HepG2 (cell line): ENCODE measurements around the gene CELF4. TPM values are rescaled to one million over a fixed set of nuclear protein-coding genes. Genes with fewer than 3 reads are reported as not detected.

Experiments used
- CEBPB ChIP-seq: IDR thresholded peaks from 2 replicates; pipeline ENCODE4 v1.6.1; 2011; ENCODE audit warnings: low read depth, low read length, improper control_type of control experiment, borderline replicate concordance
- FIP1L1 ChIP-seq: fragments of 200-400 bp; formaldehyde crosslinking; IDR thresholded peaks from 2 replicates; pipeline ENCODE4 v1.6.1; 2018; ENCODE audit warnings: low read depth, mild to moderate bottlenecking, low read length, moderate library complexity, borderline replicate concordance; ENCODE audit not compliant: insufficient read depth
- FOSL2 ChIP-seq: sonication (generic); formaldehyde crosslinking; IDR thresholded peaks from 2 replicates; pipeline ENCODE4 v1.4.0; 2020; ENCODE audit warnings: missing genetic modification reagents
- MAFG ChIP-seq: sonication (generic); formaldehyde crosslinking; IDR thresholded peaks from 2 replicates; pipeline ENCODE4 v1.5.1; 2020; ENCODE audit warnings: mild to moderate bottlenecking, missing genetic modification reagents
- PATZ1 ChIP-seq: sonication (generic); formaldehyde crosslinking; IDR thresholded peaks from 2 replicates; pipeline ENCODE4 v1.4.0; 2020; ENCODE audit warnings: missing genetic modification reagents
- PCBP2 ChIP-seq: fragments of 200-400 bp; formaldehyde crosslinking; optimal IDR thresholded peaks from 2 replicates; pipeline ENCODE3; 2018; ENCODE audit warnings: low read length, low read depth; ENCODE audit not compliant: poor library complexity, severe bottlenecking
- REPIN1 ChIP-seq: sonication (generic); formaldehyde crosslinking; IDR thresholded peaks from 2 replicates; pipeline ENCODE4 v1.8.0; 2022; ENCODE audit warnings: missing genetic modification reagents, low read depth, mild to moderate bottlenecking, borderline replicate concordance
- RFXAP ChIP-seq: sonication (generic); formaldehyde crosslinking; IDR thresholded peaks from 2 replicates; pipeline ENCODE4 v1.4.0; 2020; ENCODE audit warnings: missing genetic modification reagents, borderline replicate concordance
- TARDBP ChIP-seq: sonication (generic); formaldehyde crosslinking; IDR thresholded peaks from 2 replicates; pipeline ENCODE4 v1.8.0; 2022; ENCODE audit warnings: mild to moderate bottlenecking, missing genetic modification reagents
- TFDP1 ChIP-seq: IDR thresholded peaks from 2 replicates; pipeline ENCODE4 v1.6.1; 2016; ENCODE audit warnings: missing compliant biosample characterization, missing genetic modification reagents, borderline replicate concordance
- ZBTB26 ChIP-seq: IDR thresholded peaks from 2 replicates; pipeline ENCODE4 v1.6.1; 2016; ENCODE audit warnings: missing compliant biosample characterization, missing genetic modification reagents, borderline replicate concordance
- ZHX2 ChIP-seq, 2 experiments: sonication (generic) in 1 of 2; formaldehyde crosslinking in 1 of 2; IDR thresholded peaks; 2 replicates each; pipeline versions ENCODE4 v1.6.1 to v1.9.0; 2014 to 2022; ENCODE audit warnings: antibody characterized with exemption in 1 of 2, borderline replicate concordance in 1 of 2, inconsistent platforms in 1 of 2, low read depth in 1 of 2, missing genetic modification reagents in 1 of 2
- ZNF18 ChIP-seq: sonication (generic); formaldehyde crosslinking; IDR thresholded peaks from 2 replicates; pipeline ENCODE4 v1.8.0; 2022; ENCODE audit warnings: mild to moderate bottlenecking, missing genetic modification reagents; ENCODE audit not compliant: insufficient replicate concordance
- polyA plus RNA-seq, 8 experiments: library from polyadenylated mRNA; depleted of rRNA in 3 of 8; stranded (reverse) in 7 of 8; unstranded in 1 of 8; fragments of >200 nt; fragmentation: Illumina TruSeq in 4 of 8; extraction: Trizol in 4 of 8; gene quantifications; 2 replicates each; pipeline versions ENCODE4 v1.2.1 to v1.2.3, GENCODE V29; 2011 to 2016; ENCODE audit warnings: low read depth in 4 of 8, missing spikeins in 1 of 8, mixed read lengths in 1 of 8; ENCODE audit not compliant: insufficient read depth in 1 of 8
- total RNA-seq, 5 experiments: library from RNA; depleted of rRNA; stranded (reverse); fragments of >200 nt; fragmentation: Illumina TruSeq; extraction: Trizol; gene quantifications; 2 replicates each; pipeline ENCODE4 v1.2.3, GENCODE V29; 2016; ENCODE audit warnings: low read depth in 1 of 5

The CELF4 gene
- total and polyA plus RNA-seq, 2 of the 13 experiments (the other 11 are each of a cell fraction or from before 2014, with no cell fraction given) = not detected

- TF ChIP-seq PATZ1 = peak; percentile 34; the same call in 1 of the 2 replicates
- TF ChIP-seq MAFG (CRISPR knock-in tag) = no peak
- no peak for TF ChIP-seq FIP1L1
- no peak for TF ChIP-seq TARDBP
- no peak for TF ChIP-seq ZBTB26 (CRISPR knock-in tag)
- no peak for TF ChIP-seq ZNF18
- no peak for TF ChIP-seq ZHX2 (IDR thresholded peaks at IDR 0.05; ENCODE audit: low read depth)
- no peak for TF ChIP-seq ZHX2 (CRISPR knock-in tag; IDR thresholded peaks at IDR 0.05; ENCODE audit: borderline replicate concordance)
- peak; percentile 77 for TF ChIP-seq PCBP2
- no peak for TF ChIP-seq TFDP1
- TF ChIP-seq FOSL2 (CRISPR knock-in tag) = 0 out of 2 replicates have a peak, but pooled peaks have one; percentile 24
- no peak for TF ChIP-seq RFXAP (CRISPR knock-in tag)
- TF ChIP-seq CEBPB = peak; percentile 5; the same call in 1 of the 2 replicates
- no peak for TF ChIP-seq REPIN1 (CRISPR knock-in tag)
These were observed 67.6 kb downstream of the CELF4 start (continued) for GRCh38 chr18:37497853-37498518.
